Stimulated activated memory B cell treated with anti-CD40 and anti-IgM and Interleukin-4, amounts not matched to agents 10 μg/mL and 1 μg/mL and 100 μg/mL, for 72 hours (primary cell): ENCODE results near the gene CCDC154.

Source experiments
- ATAC-seq: fragments of 150-1000 bp; cut with Tn5 transposase; 2 replicates; pipeline ENCODE4 v1.10.0; 2021
- H3K27ac Mint-ChIP-seq: one replicate; pipeline ENCODE4 v1.8.0; 2022; ENCODE audit warnings: mild to moderate bottlenecking, mixed read lengths
- H3K27me3 Mint-ChIP-seq: one replicate; pipeline ENCODE4 v1.8.0; 2022; ENCODE audit warnings: mixed read lengths
- H3K36me3 Mint-ChIP-seq: one replicate; pipeline ENCODE4 v1.8.0; 2022; ENCODE audit warnings: mixed read lengths
- H3K4me1 Mint-ChIP-seq: one replicate; pipeline ENCODE4 v1.8.0; 2022; ENCODE audit warnings: mixed read lengths
- H3K4me3 Mint-ChIP-seq: one replicate; pipeline ENCODE4 v1.8.0; 2022; ENCODE audit warnings: mild to moderate bottlenecking, moderate library complexity, mixed read lengths
- H3K9me3 Mint-ChIP-seq: one replicate; pipeline ENCODE4 v1.8.0; 2022; ENCODE audit warnings: mixed read lengths

Gene CCDC154

DNA sequence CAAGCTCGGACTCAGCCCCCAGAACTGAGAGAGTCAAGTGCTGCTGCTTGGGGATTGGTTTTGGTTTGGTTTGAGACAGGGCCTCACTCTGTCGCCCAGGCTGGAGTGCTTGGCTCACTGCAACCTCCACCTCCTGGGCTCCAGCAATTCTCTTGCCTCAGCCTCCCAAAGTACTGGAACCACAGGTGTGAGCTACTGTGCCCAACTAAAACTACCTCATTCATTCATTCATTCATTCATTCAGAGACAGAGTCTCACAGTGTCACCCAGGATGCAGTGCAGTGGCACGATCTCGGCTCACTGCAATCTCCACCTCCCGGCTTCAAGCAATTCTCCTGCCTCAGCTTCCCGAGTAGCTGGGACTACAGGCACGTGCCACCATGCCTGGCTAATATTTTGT is 54.6 kb downstream of the CCDC154 start:
- Mint-ChIP-seq H3K36me3 (peaks cover 37% of the 10 kb centered on the region), H3K4me1 (no peaks in the 10 kb centered on the region), H3K27me3 (no peaks in the 10 kb centered on the region), H3K9me3 (no peaks in the 10 kb centered on the region), H3K27ac (no peak overlapping the region), H3K4me3 (no peak overlapping the region)
- ATAC-seq, result no peak

DNA sequence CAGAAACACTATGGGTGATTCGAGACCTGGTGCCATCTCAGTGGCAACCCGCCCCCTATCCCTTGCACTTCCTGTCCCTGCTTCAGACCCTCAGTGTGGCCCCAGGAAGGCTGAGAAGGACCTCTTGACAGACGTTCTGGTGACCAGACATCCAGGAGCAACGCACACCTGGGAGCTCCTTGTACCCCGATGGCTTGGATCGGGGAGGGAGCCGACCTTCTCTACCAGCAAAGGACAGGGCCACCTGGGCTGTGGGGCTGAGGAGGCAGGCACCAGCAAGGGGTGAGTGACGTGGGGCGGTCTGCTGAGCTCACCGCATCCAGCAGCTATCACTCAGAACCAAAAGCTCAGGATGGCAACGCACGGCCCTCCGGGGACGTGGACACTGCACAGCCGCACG is 57.0 kb downstream of the CCDC154 start:
- Mint-ChIP-seq H3K4me1 (no peaks in the 10 kb centered on the region), H3K36me3 (peaks cover 41% of the 10 kb centered on the region), H3K27me3 (no peaks in the 10 kb centered on the region), H3K27ac (no peak overlapping the region), H3K9me3 (no peaks in the 10 kb centered on the region), H3K4me3 (no peak overlapping the region)
- ATAC-seq, result no peak

DNA sequence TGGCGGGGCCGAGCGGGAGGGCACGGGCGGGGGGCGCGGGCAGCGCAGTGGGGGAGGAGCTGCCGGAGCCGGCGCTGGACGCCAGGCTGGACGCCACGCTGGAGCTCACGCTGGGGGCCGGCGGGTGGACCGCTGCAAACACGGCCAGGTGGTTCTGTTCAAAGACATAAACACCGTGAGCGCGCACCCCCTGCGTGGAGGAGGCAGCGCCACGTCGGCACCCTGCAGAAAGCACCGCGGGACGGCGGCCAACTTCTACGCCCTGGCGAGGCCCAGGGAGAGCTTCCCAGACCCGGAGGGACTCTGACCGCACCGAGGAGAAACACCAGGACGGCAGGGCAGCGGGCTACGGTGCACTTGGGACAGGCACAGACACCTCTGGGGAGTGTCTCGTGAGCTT is 59.1 kb downstream of the CCDC154 start:
- Mint-ChIP-seq H3K36me3 (peaks cover 48% of the 10 kb centered on the region), H3K4me1 (peaks cover 2% of the 10 kb centered on the region), H3K9me3 (no peaks in the 10 kb centered on the region), H3K4me3 (no peak overlapping the region), H3K27me3 (no peaks in the 10 kb centered on the region), H3K27ac (no peak overlapping the region)
- ATAC-seq, result no peak
